GM12874 (cell line): Measurements from ENCODE around the gene IMPDH2.

Source experiments
- CTCF ChIP-seq: IDR thresholded peaks from 2 replicates; pipeline ENCODE4 v1.5.1; 2011; ENCODE audit warnings: low read depth, mild to moderate bottlenecking, control low read depth, low read length, moderate library complexity; ENCODE audit not compliant: insufficient read depth

IMPDH2 gene

GRCh38 chr3:49028673-49029562, at the start of gene IMPDH2:
Gene IMPDH2 (minus strand): TSS chr3:49029398. CDS start chr3:49029350, 48 bp downstream.
- TF ChIP-seq CTCF = no peak

DNA sequence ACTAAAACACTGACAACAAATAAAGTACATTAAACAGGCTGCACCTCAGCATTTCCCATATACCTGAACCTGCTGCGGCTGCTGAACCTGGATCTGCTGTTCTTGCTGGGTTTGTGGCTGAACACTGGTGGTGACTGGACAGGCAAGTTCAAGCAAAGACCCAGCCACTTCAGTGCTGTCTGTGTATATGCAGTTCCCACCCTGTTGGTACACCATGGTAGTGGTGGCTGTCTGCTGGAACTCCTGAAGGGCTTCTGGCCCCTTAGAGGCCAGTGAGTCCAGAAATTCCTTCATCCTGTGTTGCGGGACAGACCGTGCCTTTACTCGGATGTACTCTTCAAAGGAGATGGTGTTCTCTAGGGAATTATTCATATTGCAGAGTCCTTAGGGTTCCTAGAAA, 47.4 kb upstream of the IMPDH2 start:
- no peak for TF ChIP-seq CTCF

DNA sequence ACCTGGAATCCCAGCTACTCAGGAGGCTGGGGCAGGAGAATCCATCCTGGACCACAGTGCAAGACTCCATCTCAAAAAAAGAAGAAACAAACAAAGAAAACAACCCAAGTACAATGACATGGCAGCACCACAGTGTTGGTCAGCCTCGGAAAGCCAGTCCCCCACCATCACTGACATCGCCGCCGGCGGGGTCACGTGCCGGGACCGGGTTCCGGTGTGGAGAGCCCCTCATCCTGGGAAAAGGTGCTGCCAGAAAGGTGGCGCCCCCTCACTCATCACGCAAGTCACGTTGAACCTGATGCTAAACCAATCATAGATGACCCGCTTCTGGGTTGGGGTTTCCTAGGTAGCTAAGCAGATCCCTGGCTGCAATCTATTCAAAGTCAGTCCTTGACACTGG, 46.9 kb upstream of the IMPDH2 start:
- no peak for TF ChIP-seq CTCF

GRCh38 chr3:49058011-49058410, 28.8 kb upstream of the IMPDH2 start:
- TF ChIP-seq CTCF = no peak

GRCh38 chr3:49057268-49057667, 28.1 kb upstream of the IMPDH2 start:
- no peak for TF ChIP-seq CTCF

DNA sequence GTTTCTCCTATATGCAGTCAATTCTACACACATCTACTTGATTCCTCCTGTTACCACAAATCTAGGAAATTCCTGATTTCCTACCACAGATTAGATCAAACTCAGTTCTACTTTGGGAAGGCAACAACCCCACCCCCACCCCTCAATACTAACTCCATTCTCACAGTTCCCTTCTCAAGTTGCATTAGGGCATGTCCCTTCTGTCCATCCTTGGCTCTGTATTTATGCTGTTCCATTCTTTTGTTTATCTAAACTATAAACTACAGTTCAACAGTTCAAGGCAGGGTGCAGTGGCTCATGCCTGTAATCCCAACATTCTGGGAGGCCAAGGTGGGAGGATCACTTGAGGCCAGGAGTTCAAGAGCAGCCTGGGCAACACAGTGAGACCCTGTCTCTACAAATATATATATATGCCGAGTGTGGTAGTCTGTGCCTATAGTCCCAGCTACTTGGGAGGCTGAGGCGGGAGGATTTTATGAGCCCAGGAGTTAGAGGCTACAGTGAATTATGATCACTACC, 25.2 kb upstream of the IMPDH2 start:
- no peak for TF ChIP-seq CTCF

- no peak for TF ChIP-seq CTCF
Observed at GRCh38 chr3:49053543-49053942, 24.3 kb upstream of the IMPDH2 start.
